Stimulated activated effector memory CD8-positive, alpha-beta T cell treated with anti-CD3 and anti-CD28 coated beads, Interleukin-12 subunit alpha, Interleukin-12 subunit beta, amount 100 ng/mL, for 72 hours (primary cell): ENCODE measurements around the gene ECT2.
"Not testable (repeated sequence)": the region's sequence is repeated elsewhere in the genome, so short reads cannot be mapped to it uniquely, and the experiment has no call there.

Experiments
- ATAC-seq: fragments of 150-1000 bp; cut with Tn5 transposase; 2 replicates; pipeline ENCODE4 v1.10.0; 2021
- DNase-seq, 2 donors: peaks; one replicate each; pipeline ENCODE4 v3.0.0; 2021 to 2022; ENCODE audit warnings: low spot score in 2 of 2
- H3K27ac Mint-ChIP-seq: one replicate; pipeline ENCODE4 v1.8.0; 2022; ENCODE audit warnings: mild to moderate bottlenecking, mixed read lengths
- H3K36me3 Mint-ChIP-seq: one replicate; pipeline ENCODE4 v1.8.0; 2022; ENCODE audit warnings: mild to moderate bottlenecking, mixed read lengths
- H3K4me1 Mint-ChIP-seq: one replicate; pipeline ENCODE4 v1.8.0; 2022; ENCODE audit warnings: mixed read lengths
- H3K4me3 Mint-ChIP-seq: one replicate; pipeline ENCODE4 v1.8.0; 2022; ENCODE audit warnings: mild to moderate bottlenecking, mixed read lengths
- H3K9me3 Mint-ChIP-seq: one replicate; pipeline ENCODE4 v1.8.0; 2022; ENCODE audit warnings: mixed read lengths

Gene ECT2, protein sequence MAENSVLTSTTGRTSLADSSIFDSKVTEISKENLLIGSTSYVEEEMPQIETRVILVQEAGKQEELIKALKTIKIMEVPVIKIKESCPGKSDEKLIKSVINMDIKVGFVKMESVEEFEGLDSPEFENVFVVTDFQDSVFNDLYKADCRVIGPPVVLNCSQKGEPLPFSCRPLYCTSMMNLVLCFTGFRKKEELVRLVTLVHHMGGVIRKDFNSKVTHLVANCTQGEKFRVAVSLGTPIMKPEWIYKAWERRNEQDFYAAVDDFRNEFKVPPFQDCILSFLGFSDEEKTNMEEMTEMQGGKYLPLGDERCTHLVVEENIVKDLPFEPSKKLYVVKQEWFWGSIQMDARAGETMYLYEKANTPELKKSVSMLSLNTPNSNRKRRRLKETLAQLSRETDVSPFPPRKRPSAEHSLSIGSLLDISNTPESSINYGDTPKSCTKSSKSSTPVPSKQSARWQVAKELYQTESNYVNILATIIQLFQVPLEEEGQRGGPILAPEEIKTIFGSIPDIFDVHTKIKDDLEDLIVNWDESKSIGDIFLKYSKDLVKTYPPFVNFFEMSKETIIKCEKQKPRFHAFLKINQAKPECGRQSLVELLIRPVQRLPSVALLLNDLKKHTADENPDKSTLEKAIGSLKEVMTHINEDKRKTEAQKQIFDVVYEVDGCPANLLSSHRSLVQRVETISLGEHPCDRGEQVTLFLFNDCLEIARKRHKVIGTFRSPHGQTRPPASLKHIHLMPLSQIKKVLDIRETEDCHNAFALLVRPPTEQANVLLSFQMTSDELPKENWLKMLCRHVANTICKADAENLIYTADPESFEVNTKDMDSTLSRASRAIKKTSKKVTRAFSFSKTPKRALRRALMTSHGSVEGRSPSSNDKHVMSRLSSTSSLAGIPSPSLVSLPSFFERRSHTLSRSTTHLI

DNA sequence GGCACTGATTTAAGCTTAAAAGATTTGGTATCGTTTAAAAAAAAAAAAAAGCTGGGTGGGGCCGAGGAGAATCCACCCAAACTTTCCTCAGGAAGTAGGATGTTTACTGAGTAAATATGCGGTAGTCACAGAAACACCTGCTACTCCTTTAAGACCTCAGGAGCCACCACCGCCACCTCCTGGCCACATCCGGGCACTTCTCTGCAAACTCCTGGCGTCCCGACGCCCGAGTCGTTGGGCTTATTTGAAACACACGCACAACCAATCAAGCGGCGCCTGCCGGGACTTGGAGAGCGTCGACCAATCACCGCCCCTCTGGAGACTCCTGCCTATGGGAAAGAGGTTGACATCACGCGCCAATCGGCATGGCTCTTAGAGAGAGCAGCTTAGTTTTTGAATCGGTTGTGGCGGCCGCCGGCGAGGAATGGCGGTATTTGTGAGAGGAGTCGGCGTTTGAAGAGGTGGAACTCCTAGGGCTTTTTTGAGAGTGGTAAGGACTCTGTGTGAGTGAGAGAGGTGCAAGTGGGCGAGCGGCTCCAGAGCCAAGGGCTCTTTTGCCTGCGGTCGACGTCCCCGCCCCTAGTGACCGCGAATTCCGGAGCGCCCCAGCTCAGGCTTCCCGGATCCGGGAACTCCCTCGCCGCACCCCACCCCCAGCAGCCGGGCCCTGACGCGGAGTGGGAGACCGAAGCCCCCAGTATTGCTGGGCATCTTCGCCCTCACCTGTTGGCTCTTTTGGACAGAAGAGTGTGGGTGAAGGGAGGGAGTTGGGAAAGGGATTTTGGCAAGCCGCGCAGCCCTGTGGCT lies at the start of gene ECT2:
TSS of gene ECT2 (plus strand) at position 359 of the 807 bp plus-strand sequence. CDS start 3,805 bp downstream, outside the sequence.
- Mint-ChIP-seq H3K4me1 (peaks cover 23% of the 10 kb centered on the region), H3K4me3 (peak within 1 kb of the TSS; percentile 83), H3K36me3 (peaks cover 25% of the 10 kb centered on the region), H3K9me3 (no peaks in the 10 kb centered on the region), H3K27ac (peak within 1 kb of the TSS; percentile 95)
- peak; percentile 99 for ATAC-seq
- peak; percentile 86 to 97 for DNase-seq

GRCh38 chr3:172700936-172701455 lies 49.5 kb upstream of the ECT2 start:
- H3K4me1 Mint-ChIP-seq, result peaks cover 6% of the 10 kb centered on the region
- no peak overlapping the region for H3K4me3 Mint-ChIP-seq
- no peak overlapping the region for H3K27ac Mint-ChIP-seq
- ATAC-seq, result no peak
- H3K9me3 Mint-ChIP-seq, result no peaks in the 10 kb centered on the region
- no peak for DNase-seq
- H3K36me3 Mint-ChIP-seq, result no peaks in the 10 kb centered on the region

- DNase-seq (no peak), ATAC-seq (no peak)
- no peaks in the 10 kb centered on the region for H3K9me3 Mint-ChIP-seq
- H3K4me3 Mint-ChIP-seq, result no peak overlapping the region
- H3K4me1 Mint-ChIP-seq, result peaks cover 6% of the 10 kb centered on the region
- no peaks in the 10 kb centered on the region for H3K36me3 Mint-ChIP-seq
- no peak overlapping the region for H3K27ac Mint-ChIP-seq
Measured at GRCh38 chr3:172701751-172702150, 48.8 kb upstream of the ECT2 start.

DNA sequence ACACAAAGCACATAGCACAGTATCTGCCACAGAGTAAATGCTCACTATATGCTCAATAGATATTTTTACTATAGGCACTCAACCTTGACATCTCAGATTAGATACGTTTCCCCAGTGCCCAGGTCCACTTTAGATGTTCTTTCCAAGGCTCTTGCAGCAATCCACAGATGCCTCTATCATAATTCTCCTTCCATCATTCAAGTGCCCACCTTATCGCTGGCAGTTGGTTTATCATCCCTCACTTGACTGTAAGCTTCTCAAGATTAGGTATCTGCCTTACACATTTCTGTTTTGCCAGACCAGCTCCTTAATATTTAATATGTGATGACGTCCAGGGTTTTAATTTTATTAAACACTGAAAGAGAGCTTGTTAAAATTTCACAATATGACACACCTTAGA lies 48.3 kb upstream of the ECT2 start:
- H3K4me3 Mint-ChIP-seq, result no peak overlapping the region
- no peaks in the 10 kb centered on the region for H3K36me3 Mint-ChIP-seq
- H3K4me1 Mint-ChIP-seq, result peaks cover 6% of the 10 kb centered on the region
- DNase-seq (no peak), ATAC-seq (no peak)
- no peaks in the 10 kb centered on the region for H3K9me3 Mint-ChIP-seq
- no peak overlapping the region for H3K27ac Mint-ChIP-seq

GRCh38 chr3:172702731-172703130 lies 47.8 kb upstream of the ECT2 start:
- not testable (repeated sequence) for DNase-seq, H3K4me3 Mint-ChIP-seq, ATAC-seq, H3K27ac Mint-ChIP-seq, H3K9me3 Mint-ChIP-seq, H3K4me1 Mint-ChIP-seq, H3K36me3 Mint-ChIP-seq

GRCh38 chr3:172704001-172704400 lies 46.5 kb upstream of the ECT2 start:
- ATAC-seq (no peak), DNase-seq (no peak)
- no peak overlapping the region for H3K27ac Mint-ChIP-seq
- no peak overlapping the region for H3K4me3 Mint-ChIP-seq
- H3K9me3 Mint-ChIP-seq, result no peaks in the 10 kb centered on the region
- H3K4me1 Mint-ChIP-seq, result peaks cover 11% of the 10 kb centered on the region
- no peaks in the 10 kb centered on the region for H3K36me3 Mint-ChIP-seq

DNA sequence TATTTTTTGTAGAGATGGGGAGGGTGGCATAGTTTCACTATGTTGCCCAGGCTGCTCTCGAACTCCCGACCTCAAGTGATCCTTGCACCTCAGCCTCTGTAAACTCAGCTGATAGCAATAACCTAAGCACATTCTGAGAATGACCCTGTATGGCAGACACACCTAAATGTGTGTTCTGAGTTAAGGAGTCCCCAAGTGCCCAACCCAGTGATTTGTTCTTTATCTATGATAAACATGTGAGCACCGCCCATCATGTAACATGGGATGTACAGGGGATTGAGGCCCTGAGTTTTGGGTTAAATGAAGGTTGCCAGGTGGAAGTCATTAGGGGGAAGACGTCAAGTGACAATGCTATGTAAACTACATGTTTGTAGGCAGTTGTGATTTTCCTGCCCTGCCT lies 45.4 kb upstream of the ECT2 start:
- DNase-seq (no peak), ATAC-seq (no peak)
- Mint-ChIP-seq H3K36me3 (peaks cover 2% of the 10 kb centered on the region), H3K4me3 (no peak overlapping the region), H3K27ac (no peak overlapping the region), H3K4me1 (peaks cover 21% of the 10 kb centered on the region), H3K9me3 (no peaks in the 10 kb centered on the region)

DNA sequence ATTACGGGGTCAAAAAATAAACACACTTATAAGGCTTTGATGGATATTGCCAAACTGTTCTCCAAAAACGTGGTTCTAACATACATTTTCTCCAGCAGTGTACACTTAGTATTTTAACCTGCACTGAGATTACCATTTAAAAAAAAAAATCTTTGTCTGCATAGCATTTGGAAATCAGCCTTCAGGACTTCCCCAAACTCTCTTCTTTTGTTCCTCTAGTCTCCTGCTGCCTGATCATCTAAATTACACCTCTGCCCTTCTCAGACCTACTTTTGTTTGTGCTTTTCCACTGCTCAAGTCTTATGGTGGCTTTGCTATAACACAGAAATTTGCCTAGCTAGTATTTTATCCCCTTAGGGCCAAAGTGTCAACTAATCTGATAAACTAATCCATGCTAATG lies 43.5 kb upstream of the ECT2 start:
- DNase-seq, result no peak
- Mint-ChIP-seq H3K4me3 (no peak overlapping the region), H3K4me1 (peaks cover 26% of the 10 kb centered on the region), H3K36me3 (peaks cover 11% of the 10 kb centered on the region), H3K27ac (no peak overlapping the region), H3K9me3 (no peaks in the 10 kb centered on the region)
- ATAC-seq, result no peak

- ATAC-seq, result no peak
- Mint-ChIP-seq H3K27ac (no peak overlapping the region), H3K4me1 (peaks cover 25% of the 10 kb centered on the region), H3K9me3 (no peaks in the 10 kb centered on the region), H3K4me3 (no peak overlapping the region), H3K36me3 (peaks cover 11% of the 10 kb centered on the region)
- DNase-seq, result no peak
Measured at GRCh38 chr3:172707967-172708366, 42.6 kb upstream of the ECT2 start.

DNA sequence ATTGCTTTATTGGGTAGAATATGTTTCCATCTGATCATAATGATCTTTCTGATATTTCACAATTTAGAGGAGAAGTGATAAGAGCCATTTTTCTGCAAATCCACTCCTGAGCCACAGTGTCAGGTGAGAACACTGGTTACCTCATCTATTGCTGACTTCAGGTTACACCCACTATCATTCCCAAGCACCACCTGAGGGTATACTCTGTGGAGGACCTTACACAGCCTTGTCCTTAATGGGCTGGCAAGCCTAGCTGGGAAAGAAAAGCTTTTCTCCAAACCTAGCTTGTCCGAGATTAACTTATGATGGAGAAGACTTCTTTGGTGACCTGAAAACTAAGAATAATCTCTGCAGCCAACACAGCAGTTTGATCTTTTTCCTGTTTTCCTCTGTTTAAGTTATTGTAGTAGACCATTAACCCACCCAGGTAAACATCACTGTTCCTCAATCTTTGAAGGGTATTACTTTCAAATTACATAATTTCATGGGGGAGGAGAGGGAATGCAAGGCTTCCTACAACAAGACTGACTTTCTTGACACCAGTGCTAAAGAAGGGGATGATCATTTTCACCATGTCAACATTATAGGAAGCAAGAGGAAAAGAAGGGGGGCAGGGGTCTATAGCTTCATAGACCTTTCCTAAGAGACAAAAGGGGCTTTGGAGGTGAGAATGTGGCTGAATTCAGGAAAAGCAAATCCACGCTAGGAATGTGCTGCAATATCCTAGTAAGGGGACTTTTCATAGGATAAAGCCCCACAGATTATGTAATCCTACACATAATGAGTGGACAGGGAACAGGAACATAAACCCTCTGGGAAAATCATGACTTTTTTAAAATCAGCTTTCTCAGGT lies 41.4 kb upstream of the ECT2 start:
- Mint-ChIP-seq H3K4me1 (peaks cover 25% of the 10 kb centered on the region), H3K36me3 (peaks cover 11% of the 10 kb centered on the region), H3K27ac (no peak overlapping the region), H3K4me3 (peak overlapping the region; percentile 97), H3K9me3 (no peaks in the 10 kb centered on the region)
- no peak for ATAC-seq
- no peak for DNase-seq

DNA sequence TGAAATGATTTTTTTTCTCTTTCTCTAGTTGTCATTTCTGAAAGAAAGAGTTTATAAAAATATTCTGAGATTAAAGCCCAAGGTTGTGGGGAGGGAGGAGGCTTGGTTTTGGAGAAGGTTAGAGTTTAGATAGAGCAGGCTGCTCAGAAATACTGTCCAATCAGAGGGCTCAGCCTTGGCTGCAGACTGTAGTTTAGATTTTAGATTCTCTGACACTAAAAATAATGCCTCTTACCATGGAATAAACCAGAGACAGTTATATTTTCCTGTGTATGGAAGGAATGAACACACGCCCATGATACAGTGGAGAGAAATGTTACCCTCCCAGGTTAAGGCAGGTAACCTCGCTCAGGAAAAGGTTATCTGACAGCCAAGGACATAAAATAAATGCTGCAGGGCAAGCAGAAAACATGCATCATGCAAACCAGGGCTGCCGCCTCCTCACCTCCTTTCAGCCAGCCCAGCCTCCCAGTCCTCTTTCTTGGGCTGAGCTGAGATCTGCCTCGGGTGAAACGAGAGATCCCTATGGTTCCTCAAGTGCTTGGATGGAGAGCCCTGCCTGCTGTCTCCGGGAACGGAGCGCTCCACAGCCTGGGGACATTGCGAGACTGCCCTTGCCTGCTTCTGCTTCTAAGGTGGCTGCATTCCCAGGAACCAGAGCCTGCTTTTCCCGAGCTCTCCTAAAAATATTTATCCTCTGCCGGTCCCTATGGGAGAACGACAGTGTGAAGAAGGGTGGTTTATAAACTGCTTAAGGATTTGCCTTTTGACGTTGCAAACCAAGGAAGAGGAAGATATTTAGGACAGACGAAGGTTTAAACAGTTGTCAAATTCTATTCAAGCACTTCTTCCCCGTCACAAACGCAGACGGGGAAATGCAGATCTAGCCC lies 40.5 kb upstream of the ECT2 start:
- H3K36me3 Mint-ChIP-seq, result peaks cover 11% of the 10 kb centered on the region
- ATAC-seq (peak; percentile 20), DNase-seq (no peak)
- H3K9me3 Mint-ChIP-seq, result no peaks in the 10 kb centered on the region
- peak overlapping the region; percentile 91 for H3K27ac Mint-ChIP-seq
- peaks cover 25% of the 10 kb centered on the region for H3K4me1 Mint-ChIP-seq
- peak overlapping the region; percentile 97 for H3K4me3 Mint-ChIP-seq

- peaks cover 25% of the 10 kb centered on the region for H3K4me1 Mint-ChIP-seq
- DNase-seq, result peak; percentile 52 to 88
- peak within 1 kb of the TSS; percentile 91 for H3K27ac Mint-ChIP-seq
- H3K4me3 Mint-ChIP-seq, result peak within 1 kb of the TSS; percentile 97
- H3K9me3 Mint-ChIP-seq, result no peaks in the 10 kb centered on the region
- peaks cover 11% of the 10 kb centered on the region for H3K36me3 Mint-ChIP-seq
- ATAC-seq, result peak; percentile 99
Measured at GRCh38 chr3:172710664-172711453, 39.7 kb upstream of the ECT2 start, which contains the start of gene NCEH1. NCEH1 (minus strand) TSS chr3:172711067; CDS start chr3:172710984, 83 bp downstream.

- peak overlapping the region; percentile 91 for H3K27ac Mint-ChIP-seq
- peak overlapping the region; percentile 97 for H3K4me3 Mint-ChIP-seq
- no peak for ATAC-seq
- H3K4me1 Mint-ChIP-seq, result peaks cover 25% of the 10 kb centered on the region
- H3K36me3 Mint-ChIP-seq, result peaks cover 11% of the 10 kb centered on the region
- H3K9me3 Mint-ChIP-seq, result no peaks in the 10 kb centered on the region
- no peak for DNase-seq
Measured at GRCh38 chr3:172711454-172711795, 39.1 kb upstream of the ECT2 start.
